OCI-LY1 (cell line): Measurements from ENCODE around the gene BNIP5.

Experiments
- EZH2 ChIP-seq: fragments of 200-600 bp; sonication (generic), shearing (Covaris generic); IDR thresholded peaks from 2 replicates; pipeline ENCODE4 v1.8.0; 2017; ENCODE audit warnings: borderline replicate concordance, mixed run types, mild to moderate bottlenecking, antibody characterized with exemption, low read length, moderate library complexity, mixed read lengths
- TF ChIP-seq, protein P1 (sequence below): fragments of 200-600 bp; sonication (generic), shearing (Covaris generic); IDR thresholded peaks from 2 replicates; pipeline ENCODE4 v1.5.1; 2017; ENCODE audit warnings: mild to moderate bottlenecking, antibody characterized with exemption, low read length, moderate library complexity, mixed read lengths

DNA sequence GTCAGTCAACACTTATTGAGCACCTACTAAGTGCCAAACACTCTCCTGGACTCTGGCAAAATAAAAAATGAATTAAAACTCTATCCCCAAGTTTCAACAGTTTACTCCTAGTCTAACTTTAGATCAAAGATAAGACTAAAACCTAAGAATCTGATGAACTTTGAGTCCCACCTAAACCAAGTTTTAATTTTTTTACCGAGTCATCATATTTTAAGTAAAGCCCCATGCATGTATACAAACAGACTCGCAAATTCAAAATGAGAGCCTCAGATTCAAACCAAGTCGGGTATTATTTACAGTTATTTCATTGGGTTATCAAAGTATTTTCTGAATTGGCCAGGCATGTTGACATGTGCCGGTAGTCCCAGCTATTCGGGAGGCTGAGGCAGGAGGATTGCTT lies 28.2 kb downstream of the BNIP5 start:
- TF ChIP-seq, protein P1, sequence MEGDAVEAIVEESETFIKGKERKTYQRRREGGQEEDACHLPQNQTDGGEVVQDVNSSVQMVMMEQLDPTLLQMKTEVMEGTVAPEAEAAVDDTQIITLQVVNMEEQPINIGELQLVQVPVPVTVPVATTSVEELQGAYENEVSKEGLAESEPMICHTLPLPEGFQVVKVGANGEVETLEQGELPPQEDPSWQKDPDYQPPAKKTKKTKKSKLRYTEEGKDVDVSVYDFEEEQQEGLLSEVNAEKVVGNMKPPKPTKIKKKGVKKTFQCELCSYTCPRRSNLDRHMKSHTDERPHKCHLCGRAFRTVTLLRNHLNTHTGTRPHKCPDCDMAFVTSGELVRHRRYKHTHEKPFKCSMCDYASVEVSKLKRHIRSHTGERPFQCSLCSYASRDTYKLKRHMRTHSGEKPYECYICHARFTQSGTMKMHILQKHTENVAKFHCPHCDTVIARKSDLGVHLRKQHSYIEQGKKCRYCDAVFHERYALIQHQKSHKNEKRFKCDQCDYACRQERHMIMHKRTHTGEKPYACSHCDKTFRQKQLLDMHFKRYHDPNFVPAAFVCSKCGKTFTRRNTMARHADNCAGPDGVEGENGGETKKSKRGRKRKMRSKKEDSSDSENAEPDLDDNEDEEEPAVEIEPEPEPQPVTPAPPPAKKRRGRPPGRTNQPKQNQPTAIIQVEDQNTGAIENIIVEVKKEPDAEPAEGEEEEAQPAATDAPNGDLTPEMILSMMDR, result no peak
- no peak for TF ChIP-seq EZH2
